22Rv1 (cell line): ENCODE results near the gene INPP5D.

Source experiments
- CTCF ChIP-seq: fragments of 450-650 bp; IDR thresholded peaks from 2 replicates; pipeline ENCODE4 v1.5.1; 2017; ENCODE audit warnings: mild to moderate bottlenecking
- ZFX ChIP-seq: fragments of 450-650 bp; IDR thresholded peaks from 2 replicates; pipeline ENCODE4 v1.6.1; 2017; ENCODE audit warnings: antibody characterized with exemption, borderline replicate concordance

GRCh38 chr2:233081232-233081730, 21.1 kb downstream of the INPP5D start:
- TF ChIP-seq CTCF (no peak), ZFX (no peak)
